ENCODE measurements around the gene C11orf87. TPM values are rescaled to one million over a fixed set of nuclear protein-coding genes. Genes with fewer than 3 reads are reported as not detected.

The C11orf87 gene
- total and polyA plus RNA-seq, 2 experiments from 2014 or later, result 0.50 to 0.56 TPM

- Histone ChIP-seq H3F3A (replicated peaks; ENCODE audit: low read depth) (no peaks in the 10 kb centered on the region), H3K36me3 (ENCODE audit: insufficient read depth) (no peaks in the 10 kb centered on the region), H3K27ac (ENCODE audit: low read depth) (no peak overlapping the region), H3K27me3 (ENCODE audit: insufficient read depth) (no peaks in the 10 kb centered on the region), H3K4me2 (no peak overlapping the region), H2AFZ (no peak overlapping the region), H3K9me2 (ENCODE audit: insufficient read depth) (peaks cover 3% of the 10 kb centered on the region; the same call in 1 of the 2 replicates), H3K79me2 (replicated peaks; ENCODE audit: insufficient read depth) (no peaks in the 10 kb centered on the region), H4K20me1 (replicated peaks; ENCODE audit: insufficient read depth) (no peaks in the 10 kb centered on the region), H3K4me1 (ENCODE audit: insufficient read depth) (no peaks in the 10 kb centered on the region), H3K4me3 (no peak overlapping the region)
- Mint-ChIP-seq H3K9me3 (peaks cover 4% of the 10 kb centered on the region; the same call in 2 of the 3 replicates), H3K27me3 (ENCODE audit: insufficient read depth, low read depth, poor library complexity) (no peaks in the 10 kb centered on the region), H3K4me1 (peaks cover 4% of the 10 kb centered on the region; the same call in 1 of the 3 replicates), H3K27ac (no peak overlapping the region), H3K4me3 (no peak overlapping the region), H3K36me3 (ENCODE audit: low read depth) (no peaks in the 10 kb centered on the region)
- no peak for DNase-seq (ENCODE audit: low spot score)
- TF ChIP-seq STAT1 (IDR thresholded peaks at IDR 0.05; ENCODE audit: unreplicated experiment) (no peak), EZH2phosphoT487 (IDR thresholded peaks at IDR 0.05; ENCODE audit: unreplicated experiment) (no peak), NANOG (IDR thresholded peaks at IDR 0.05; ENCODE audit: borderline replicate concordance) (no peak), CTCF (conservative IDR thresholded peaks at IDR 0.05; ENCODE audit: low read depth in 2 of 2) (no peak), ZNF114 (CRISPR knock-in tag; IDR thresholded peaks at IDR 0.05) (no peak), ZNF331 (CRISPR knock-in tag; IDR thresholded peaks at IDR 0.05; ENCODE audit: low read depth) (no peak), REST (IDR thresholded peaks at IDR 0.05; ENCODE audit: unreplicated experiment) (no peak), CREB1 (CRISPR knock-in tag; IDR thresholded peaks at IDR 0.05; ENCODE audit: low read depth) (no peak), ETS1 (IDR thresholded peaks at IDR 0.05) (no peak)
- ATAC-seq, result no peak
Observed at GRCh38 chr11:109374032-109374431, 48.0 kb upstream of the C11orf87 start.

- Histone ChIP-seq H3K27me3 (ENCODE audit: insufficient read depth) (no peaks in the 10 kb centered on the region), H4K20me1 (replicated peaks; ENCODE audit: insufficient read depth) (no peaks in the 10 kb centered on the region), H3K4me1 (ENCODE audit: insufficient read depth) (no peaks in the 10 kb centered on the region), H2AFZ (no peak overlapping the region), H3K36me3 (ENCODE audit: insufficient read depth) (no peaks in the 10 kb centered on the region), H3K4me2 (no peak overlapping the region), H3K9me2 (ENCODE audit: insufficient read depth) (0 out of 2 replicates have a peak, but pooled peaks cover 3% of the 10 kb centered on the region), H3K4me3 (no peak overlapping the region), H3K79me2 (replicated peaks; ENCODE audit: insufficient read depth) (no peaks in the 10 kb centered on the region), H3K27ac (ENCODE audit: low read depth) (no peak overlapping the region), H3F3A (replicated peaks; ENCODE audit: low read depth) (no peaks in the 10 kb centered on the region)
- Mint-ChIP-seq H3K4me3 (no peak overlapping the region), H3K36me3 (ENCODE audit: low read depth) (no peaks in the 10 kb centered on the region), H3K9me3 (peaks cover under 1% of the 10 kb centered on the region; the same call in 1 of the 3 replicates), H3K4me1 (peaks cover 4% of the 10 kb centered on the region; the same call in 1 of the 3 replicates), H3K27me3 (ENCODE audit: insufficient read depth, low read depth, poor library complexity) (no peaks in the 10 kb centered on the region), H3K27ac (no peak overlapping the region)
- ATAC-seq, result no peak
- DNase-seq (ENCODE audit: low spot score), result no peak
- no peak for TF ChIP-seq ZNF331 (CRISPR knock-in tag; IDR thresholded peaks at IDR 0.05; ENCODE audit: low read depth)
- no peak for TF ChIP-seq ZNF114 (CRISPR knock-in tag; IDR thresholded peaks at IDR 0.05)
- TF ChIP-seq CTCF (conservative IDR thresholded peaks at IDR 0.05; ENCODE audit: low read depth in 2 of 2), result no peak
- TF ChIP-seq EZH2phosphoT487 (IDR thresholded peaks at IDR 0.05; ENCODE audit: unreplicated experiment), result no peak
- TF ChIP-seq JUNB (IDR thresholded peaks at IDR 0.05; ENCODE audit: unreplicated experiment), result no peak
- TF ChIP-seq POLR2AphosphoS5 (IDR thresholded peaks at IDR 0.05; ENCODE audit: low read depth), result no peak
- no peak for TF ChIP-seq REST (IDR thresholded peaks at IDR 0.05; ENCODE audit: unreplicated experiment)
Observed at GRCh38 chr11:109374441-109374840, 47.5 kb upstream of the C11orf87 start.

Data from GM23338 (cell line).